NCI-H69 (cell line): Measurements from ENCODE around the gene TBX10.
"Not testable (repeated sequence)": the region's sequence is repeated elsewhere in the genome, so short reads cannot be mapped to it uniquely, and the experiment has no call there.

ENCODE experiments used
- DNase-seq: peaks from one replicate; lab custom pipeline; 2025; lab: John Stamatoyannopoulos, UW

The TBX10 gene

DNA sequence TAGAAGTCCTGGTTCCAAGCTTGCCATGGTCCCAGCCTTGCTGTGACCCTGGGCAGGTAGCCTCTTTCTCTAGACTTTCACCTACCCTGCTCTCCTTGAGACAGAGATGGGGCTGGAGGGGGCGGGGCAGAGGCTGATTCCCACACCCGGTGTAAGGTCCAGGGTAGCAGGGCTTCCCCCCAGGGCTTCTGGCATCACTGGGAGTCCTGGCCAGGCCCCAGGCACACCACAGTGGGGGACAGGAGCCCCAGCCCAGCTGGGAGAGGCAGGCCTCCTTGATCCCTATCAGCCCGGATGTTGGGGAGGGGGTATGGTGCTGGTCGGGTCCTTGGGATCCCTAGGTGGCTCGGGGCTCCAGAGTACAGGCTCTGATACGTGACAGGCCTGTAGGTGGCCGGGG, 8.2 kb downstream of the TBX10 start:
- DNase-seq: no peak

DNA sequence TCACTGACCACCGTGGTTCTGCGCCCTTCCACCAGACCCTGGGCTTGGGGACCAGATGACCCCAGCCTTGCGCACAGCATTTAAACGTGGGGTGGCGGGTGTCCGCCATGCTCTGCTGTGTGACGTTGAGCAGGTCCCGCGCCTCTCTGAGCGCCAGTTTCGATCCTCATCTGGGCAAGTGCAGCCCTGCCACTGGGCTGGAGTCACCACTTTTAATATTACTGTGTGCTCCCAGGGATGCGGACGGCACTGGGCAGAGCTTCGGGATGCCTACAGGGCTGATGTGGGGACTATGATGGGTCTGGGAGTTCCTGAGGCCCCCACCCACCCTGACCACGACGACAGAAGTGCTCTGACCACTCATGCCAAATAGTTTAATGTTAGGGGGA, 8.6 kb downstream of the TBX10 start:
- DNase-seq: no peak

DNA sequence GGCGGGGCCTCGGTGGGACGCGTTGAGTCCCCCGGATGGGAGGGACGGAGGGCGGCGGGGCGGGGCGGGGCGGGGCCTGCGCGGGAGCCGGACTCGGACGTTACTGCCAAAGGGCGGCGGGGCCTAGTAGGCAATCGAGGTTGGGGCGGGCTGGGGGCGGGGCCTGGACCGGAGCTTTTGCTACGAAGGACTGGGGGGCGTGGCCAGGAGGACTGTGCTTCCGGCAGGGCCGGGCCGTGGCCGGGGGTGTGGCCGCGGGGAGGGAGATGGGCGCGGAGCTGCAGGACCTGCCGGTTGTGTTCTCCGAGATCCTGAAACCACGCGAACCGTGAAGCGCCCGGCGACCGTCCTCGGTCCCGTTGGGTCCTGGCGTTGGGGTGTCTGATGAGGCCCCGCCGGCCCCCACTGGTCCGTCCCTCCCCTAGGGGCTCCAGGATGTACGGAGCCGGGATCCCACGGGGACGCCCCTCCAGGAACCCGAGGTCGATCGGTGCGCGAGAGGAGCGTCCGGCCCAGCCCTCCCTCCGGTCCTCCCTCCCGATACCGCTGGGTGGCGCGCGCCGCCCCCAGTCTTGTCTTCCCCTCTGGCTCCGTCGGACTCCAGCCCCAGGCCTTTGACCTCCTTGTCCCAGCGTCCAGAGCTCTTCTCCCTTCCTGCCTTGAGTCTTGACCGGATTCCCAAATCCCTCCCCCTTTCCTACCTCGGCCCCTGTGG, 9.2 kb downstream of the TBX10 start:
- peak; percentile 98 for DNase-seq

DNA sequence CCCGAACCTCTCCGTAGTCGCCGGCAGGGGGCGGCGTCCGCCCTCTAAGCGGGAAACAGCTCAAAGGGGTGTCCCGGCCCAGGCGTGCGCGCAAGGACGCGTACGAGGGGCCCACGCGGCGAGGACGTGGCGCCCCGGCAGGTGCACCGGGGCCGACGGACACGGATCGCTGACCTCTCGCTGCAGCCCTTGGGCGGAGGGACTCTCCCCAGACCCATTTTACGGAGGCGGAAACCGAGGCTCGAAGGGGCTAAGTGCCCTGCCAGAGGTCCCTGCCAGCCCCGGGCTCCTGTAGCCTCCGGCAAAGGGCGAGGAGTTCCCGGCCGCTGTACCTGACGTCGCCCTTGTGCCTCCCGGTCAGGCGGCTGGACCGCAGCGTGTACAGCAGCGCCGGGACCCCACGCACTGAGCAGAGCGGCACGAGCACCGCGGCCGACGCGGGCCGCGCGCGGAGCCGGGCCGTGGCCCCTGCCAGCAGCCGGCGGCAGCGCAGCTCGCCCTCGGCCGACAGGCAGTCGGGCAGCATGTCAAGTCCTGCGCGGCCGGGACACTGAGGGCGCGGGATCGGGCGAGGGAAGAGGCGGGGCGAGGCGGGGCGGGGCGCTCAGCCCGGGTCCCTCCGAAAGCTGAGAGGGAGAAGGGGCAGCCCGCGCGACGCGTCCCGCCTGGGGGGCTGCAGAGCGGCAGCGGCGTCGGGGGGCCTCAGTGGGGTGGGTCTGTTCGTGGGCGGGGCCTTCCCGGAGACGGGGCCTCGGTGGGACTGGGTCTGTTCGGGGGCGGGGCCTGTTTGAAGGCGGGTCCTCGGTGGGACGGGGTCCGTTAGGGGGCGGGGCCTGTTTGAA, 10.0 kb downstream of the TBX10 start, which contains the start of gene NUDT8:
TSS of gene NUDT8 (minus strand) at position 552 of the 842 bp plus-strand sequence. CDS start at position 526, 26 bp downstream.
- peak; percentile 92 for DNase-seq

DNA sequence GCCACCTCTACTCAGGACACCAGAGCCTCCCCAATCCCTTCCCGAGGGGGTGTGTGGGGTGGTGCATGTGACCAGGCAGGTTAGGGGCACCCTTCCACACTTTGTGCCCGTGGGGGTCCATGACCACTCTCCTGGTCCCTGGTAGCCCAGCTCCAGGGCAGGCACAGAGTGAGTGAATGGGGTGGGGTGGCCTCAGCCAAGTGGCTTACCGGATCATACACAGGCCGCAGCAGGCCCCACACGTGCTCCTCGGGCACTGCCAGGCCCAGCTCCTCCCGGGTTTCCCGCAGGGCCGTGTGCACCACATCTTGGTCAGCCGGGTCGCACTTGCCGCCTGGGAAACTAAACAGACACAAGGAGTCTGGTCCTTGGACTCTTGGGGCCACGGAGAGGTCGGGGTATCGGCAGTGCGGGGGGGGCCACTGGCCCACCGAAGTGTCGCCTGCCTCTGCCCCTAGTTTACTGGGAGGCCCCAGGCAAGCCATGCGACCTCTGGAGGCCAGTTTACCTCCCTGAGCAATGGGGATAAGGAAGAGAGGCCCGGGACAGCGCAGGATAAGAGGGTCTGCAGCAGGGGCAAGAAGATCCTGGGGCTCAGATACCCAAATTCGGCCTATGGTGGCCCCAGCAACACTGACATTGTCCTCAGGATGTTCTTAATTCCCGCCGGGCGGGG, 10.7 kb downstream of the TBX10 start:
- no peak for DNase-seq

DNA sequence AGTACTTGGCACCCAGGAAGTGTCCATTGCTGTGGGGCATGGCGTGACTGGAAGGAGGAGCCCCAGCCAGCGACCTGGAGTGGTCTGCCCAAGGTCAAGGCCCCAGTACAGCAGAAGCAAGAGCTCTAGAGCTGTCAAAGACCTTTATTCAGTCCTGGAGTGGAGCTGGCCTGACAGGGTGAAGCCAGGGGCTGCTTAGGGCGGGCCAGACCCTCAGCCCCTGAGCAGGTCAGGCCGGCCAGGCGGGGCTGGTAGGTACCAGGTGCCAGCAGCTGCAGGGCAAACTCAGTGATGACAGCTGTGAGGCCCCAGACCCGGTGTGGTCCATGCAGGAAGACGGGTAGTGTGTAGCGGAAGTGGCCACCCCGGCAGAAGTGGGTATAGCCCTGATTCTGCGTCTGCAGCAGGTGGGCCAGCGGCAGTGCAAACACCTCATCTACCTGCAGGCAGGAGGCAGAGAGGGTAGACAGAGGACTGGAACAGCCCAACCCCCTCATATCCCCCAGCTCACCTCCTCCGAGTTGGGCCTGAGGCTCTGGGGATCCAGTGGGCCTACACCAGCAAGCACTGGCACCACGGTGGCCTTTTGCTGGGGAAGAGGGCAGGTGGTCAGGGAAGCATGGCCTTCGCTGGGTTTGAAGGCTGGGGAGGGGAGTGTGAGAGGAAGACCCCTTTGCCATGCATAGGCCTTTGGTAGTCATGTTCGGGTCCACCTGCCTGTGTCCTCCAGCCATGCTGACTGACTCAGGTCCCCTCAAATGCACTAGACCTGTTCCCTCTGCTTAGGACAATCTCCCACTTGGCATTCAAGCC, 11.5 kb downstream of the TBX10 start:
- DNase-seq: no peak

DNA sequence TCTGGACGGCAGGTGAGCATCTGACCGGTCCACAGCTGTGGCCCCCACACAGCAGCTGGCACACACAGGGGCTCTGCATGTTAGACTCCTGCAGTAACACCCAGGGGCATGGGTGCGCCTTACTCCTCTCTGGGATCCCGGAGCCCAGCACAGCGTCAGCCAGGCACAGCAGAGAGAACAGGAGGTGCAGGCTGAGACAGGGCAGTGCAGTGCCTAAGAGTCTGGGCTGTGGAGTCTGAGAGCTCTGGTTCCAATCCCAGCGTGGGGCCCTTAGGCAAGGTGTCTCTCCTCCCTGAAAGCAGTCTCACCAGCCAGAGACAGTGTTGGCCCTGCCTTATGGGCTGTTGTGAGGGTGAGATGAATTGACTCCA, 12.1 kb downstream of the TBX10 start:
- DNase-seq: no peak

DNA sequence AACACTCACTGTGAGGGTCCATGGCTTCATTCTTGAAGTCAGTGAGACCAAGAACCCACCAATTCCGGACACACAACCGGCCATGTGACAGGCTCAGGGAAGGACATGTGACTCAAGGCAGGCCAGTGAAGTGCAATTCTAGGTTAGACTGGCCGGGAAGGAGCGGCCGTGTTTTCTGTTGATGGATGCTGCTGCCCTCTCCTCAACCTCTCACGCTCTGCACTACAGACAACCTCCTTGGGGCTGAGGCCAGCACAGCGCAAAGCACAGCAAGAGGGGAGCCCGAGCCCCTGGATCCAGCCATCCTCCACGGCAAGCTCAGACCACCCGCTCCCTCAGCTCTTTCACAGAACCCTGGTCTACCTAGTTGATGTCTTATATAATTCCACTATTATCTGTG, 12.6 kb downstream of the TBX10 start:
- DNase-seq: no peak

DNA sequence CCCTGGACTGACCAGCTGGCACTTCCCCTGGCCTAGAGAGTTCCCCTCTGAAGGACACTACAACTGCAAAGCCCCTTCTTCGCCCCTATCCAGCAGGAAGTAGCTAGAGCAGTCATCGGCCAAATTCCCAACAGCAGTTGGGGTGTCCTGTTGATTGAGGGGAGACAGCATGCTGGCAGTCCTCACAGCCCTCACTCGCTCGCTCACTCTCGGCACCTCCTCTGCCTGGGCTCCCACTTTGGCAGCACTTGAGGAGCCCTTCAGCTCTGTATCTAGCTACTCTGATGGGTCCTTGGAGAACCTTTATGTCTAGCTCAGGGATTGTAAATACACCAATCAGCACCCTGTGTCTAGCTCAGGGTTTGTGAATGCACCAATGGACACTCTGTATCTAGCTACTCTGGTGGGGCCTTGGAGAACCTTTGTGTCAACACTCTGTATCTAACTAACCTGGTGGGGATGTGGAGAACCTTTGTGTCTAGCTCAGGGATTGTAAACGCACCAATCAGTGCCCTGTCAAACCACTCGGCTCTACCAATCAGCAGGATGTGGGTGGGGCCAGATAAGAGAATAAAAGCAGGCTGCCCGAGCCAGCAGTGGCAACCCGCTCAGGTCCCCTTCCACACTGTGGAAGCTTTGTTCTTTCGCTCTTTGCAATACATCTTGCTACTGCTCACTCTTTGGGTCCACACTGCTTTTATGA, 13.3 kb downstream of the TBX10 start:
- DNase-seq: not testable (repeated sequence)

DNA sequence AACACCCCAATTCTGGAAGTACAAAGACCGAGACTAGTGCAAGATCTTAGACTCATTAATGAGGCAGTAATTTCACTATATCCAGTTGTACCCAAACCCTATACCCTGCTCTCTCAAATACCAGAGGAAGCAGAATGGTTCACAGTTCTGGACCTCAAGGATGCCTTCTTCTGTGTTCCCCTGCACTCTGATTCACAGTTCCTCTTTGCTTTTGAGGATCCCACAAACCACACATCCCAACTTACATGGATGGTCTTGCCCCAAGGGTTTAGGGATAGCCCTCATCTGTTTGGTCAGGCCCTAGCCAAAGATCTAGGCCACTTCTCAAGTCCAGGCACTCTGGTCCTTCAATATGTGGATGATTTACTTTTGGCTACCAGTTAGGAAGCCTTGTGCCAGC, 15.8 kb downstream of the TBX10 start:
- not testable (repeated sequence) for DNase-seq

DNA sequence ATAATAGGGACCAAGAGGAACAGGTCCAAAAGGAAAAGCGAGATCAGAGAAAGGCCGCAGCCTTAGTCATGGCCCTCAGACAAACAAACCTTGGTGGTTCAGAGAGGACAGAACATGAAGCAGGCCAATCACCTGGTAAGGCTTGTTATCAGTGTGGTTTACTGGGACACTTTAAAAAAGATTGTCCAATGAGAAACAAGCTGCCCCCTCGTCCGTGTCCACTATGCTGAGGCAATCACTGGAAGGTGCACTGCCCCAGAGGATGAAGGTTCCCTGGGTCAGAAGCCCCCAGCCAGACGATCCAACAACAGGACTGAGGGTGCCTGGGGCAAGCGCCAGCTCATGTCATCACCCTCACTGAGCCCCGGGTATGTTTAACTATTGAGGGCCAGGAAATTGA, 16.7 kb downstream of the TBX10 start:
- not testable (repeated sequence) for DNase-seq

DNA sequence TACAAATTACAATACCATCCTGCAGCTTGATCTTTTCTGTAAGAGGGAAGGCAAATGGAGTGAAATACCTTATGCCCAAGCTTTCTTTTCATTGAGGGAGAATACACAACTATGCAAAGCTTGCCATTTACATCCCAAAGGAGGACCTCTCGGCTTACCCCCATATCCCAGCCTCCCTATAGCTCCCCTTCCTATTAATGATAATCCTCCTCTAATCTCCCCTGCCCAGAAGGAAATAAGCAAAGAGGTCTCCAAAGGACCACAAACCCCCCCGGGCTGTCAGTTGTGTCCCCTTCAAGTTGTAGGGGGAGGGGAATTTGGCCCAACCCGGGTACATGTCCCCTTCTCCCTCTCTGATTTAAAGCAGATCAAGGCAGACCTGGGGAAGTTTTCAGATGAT, 17.6 kb downstream of the TBX10 start:
- DNase-seq: not testable (repeated sequence)

DNA sequence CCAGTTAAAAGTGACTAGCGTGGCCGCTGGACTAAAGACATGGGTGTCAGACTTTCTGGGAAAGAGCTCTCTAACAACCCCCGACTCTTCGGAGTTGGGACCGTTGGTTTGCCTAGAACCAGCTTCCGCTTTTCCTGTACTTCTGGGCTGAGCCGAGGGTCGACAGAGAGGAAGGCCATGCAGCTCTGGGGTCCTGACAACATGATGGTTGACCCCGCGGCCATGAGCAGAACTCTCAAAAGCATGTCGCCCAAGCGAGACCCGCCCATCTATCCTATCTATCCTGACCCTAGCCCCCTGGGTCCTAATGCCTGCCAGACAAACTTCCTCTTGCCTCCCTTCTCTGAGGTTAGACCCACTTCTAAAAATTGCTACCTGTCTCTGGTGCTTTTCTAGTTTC, 18.9 kb downstream of the TBX10 start:
- DNase-seq: not testable (repeated sequence)

DNA sequence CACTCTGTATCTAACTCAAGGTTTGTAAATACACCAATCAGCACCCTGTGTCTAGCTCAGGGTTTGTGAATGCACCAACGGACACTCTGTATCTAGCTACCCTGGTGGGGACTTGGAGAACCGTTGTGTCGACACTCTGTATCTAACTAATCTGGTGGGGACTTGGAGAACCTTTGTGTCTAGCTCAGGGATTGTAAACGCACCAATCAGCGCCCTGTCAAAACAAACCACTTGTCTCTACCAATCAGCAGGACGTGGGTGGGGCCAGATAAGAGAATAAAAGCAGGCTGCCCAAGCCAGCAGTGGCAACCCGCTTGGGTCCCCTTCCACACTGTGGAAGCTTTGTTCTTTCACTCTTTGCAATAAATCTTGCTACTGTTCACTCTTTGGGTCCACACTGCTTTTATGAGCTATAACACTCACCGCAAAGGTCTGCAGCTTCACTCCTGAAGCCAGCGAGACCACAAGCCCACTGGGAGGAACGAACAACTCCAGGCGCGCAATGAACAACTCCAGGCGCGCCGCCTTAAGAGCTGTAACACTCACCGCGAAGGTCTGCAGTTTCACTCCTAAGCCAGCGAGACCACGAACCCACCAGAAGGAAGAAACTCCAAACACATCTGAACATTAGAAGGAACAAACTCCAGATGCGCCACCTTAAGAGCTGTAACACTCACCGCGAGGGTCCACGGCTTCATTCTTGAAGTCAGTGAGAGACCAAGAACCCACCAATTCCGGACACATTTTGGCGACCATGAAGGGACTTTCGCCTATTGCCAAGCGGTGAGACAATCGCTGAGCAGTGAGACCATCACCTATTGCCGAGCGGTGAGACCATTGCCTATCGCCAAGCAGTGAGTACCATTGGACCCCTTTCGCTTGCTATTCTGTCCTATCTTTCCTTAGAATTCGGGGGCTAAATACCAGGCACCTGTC, 19.6 kb downstream of the TBX10 start:
- DNase-seq: not testable (repeated sequence)

DNA sequence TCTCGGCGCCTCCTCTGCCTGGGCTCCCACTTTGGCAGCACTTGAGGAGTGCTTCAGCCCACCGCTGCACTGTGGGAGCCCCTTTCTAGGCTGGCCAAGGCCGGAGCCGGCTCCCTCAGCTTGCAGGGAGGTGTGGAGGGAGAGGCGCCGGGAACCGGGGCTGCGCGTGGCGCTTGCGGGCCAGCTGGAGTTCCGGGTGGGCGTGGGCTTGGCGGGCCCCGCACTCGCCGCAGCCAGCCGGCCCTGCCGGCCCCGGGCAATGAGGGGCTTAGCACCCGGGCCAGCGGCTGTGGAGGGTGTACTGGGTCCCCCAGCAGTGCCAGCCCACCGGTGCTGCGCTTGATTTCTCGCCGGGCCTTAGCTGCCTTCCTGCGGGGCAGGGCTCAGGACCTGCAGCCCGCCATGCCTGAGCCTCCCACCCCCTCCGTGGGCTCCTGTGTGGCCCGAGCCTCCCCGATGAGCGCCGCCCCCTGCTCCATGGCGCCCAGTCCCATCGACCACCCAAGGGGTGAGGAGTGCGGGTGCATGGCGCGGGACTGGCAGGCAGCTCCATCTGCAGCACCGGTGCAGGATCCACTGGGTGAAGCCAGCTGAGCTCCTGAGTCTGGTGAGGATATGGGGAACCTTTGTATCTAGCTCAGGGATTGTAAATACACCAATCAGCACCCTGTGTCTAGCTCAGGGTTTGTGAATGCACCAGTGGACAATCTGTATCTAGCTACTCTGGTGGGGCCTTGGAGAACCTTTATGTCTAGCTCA, 20.5 kb downstream of the TBX10 start:
- DNase-seq: not testable (repeated sequence)

DNA sequence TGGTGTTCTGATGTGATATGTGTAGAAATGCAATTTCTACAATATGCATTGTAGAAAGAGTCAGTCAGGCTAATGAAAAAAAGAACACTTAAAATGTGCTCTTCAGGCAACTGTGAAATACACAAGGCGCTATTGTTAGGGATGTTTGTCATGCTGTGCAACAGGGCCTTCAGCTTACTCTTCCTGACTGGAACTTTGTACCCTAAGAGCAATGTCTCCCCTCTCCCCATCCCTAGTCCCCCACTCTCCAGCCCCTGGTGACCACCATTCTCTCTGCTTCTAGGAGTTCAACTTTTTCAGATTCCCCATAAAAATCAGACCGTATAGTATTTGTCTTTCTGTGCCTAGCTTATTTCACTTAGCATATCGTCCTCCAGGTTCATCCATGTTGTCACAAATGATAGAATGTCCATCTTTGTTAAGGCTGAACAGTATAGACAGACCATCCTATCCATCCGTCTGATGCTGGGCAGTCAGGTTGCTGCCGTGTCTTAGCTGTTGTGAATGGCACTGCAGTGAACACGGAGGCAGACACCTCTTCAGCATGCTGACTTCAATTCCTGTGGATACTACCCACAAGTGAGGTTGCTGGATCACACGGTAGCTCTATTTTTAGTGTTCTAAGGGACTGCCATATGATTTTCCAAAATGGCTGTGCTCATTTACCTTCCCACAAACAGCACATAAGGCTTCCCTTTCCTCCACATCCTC, 22.2 kb downstream of the TBX10 start:
- DNase-seq: no peak

DNA sequence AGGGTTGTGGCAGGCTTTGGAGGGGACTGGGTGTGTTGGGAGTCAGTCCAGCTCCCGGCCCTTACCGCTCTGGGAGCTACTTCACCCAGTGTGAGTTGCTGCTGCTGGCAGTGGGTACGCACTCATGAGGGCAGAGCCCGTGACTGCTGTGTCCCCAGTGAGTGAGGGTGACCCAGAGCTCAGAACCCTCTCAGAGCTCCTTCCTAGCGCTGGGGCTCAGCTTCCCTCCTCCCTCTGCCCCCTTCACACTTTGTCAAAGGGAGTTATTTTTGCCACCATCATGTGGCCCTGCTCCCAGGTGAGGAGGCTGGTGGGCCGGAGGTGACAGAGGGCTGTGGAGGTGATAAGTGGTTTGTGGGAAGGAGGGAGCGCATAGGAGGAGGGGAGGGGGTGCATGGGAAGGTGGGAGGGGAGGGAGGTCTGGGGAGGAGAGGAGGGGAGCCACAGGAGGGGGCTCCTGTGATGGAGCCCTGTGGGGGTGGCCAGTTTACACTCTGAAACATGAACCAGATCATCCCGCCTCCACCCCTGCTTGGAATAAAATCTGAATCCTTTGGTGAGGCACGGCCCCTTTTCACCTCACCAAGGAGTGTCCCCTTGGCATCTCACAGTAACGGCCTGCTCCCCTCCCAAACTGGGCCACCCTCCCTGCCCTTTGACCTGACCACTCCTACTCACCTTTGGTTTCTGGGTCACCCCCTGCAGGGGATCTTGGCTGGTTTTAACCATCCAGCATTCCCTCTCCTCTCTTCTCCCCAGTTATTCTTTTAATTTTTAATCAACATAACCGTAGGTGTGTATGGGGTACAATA, 22.9 kb downstream of the TBX10 start:
- DNase-seq: no peak
